SK-N-SH treated with all-trans-retinoic acid at 6 μM for 48 hours (cell line): ENCODE data around the gene ANKRD44.

Experiments
- BACH2 ChIP-seq: fragments of 250-450 bp; sonication (Bioruptor Pico); IDR thresholded peaks from 2 replicates; pipeline ENCODE4 v1.9.0; 2021; ENCODE audit warnings: mild to moderate bottlenecking, borderline replicate concordance
- GLIS3 ChIP-seq: fragments of 250-450 bp; sonication (Bioruptor Pico); IDR thresholded peaks from 2 replicates; pipeline ENCODE4 v1.5.0; 2020; ENCODE audit warnings: mild to moderate bottlenecking, moderate library complexity
- ISL1 ChIP-seq: fragments of 250-450 bp; sonication (Bioruptor Pico); IDR thresholded peaks from 2 replicates; pipeline ENCODE4 v2.1.2; 2022; ENCODE audit warnings: mild to moderate bottlenecking, moderate library complexity
- PPARA ChIP-seq: fragments of 250-450 bp; sonication (Bioruptor Pico); IDR thresholded peaks from 2 replicates; pipeline ENCODE4 v1.5.0; 2020; ENCODE audit warnings: mild to moderate bottlenecking, borderline replicate concordance
- RARB ChIP-seq: fragments of 250-450 bp; sonication (Bioruptor Pico); IDR thresholded peaks from 2 replicates; pipeline ENCODE4 v1.8.0; 2021; ENCODE audit warnings: mild to moderate bottlenecking, moderate library complexity
- TOX ChIP-seq: fragments of 250-450 bp; sonication (Bioruptor Pico); IDR thresholded peaks from 2 replicates; pipeline ENCODE4 v1.8.0; 2021; ENCODE audit warnings: mild to moderate bottlenecking, moderate library complexity, borderline replicate concordance
- TF ChIP-seq, protein P1 (sequence below): fragments of 250-450 bp; sonication (Bioruptor Pico); IDR thresholded peaks from 2 replicates; pipeline ENCODE4 v1.5.1; 2020; ENCODE audit warnings: low read depth, mild to moderate bottlenecking, moderate library complexity
- TF ChIP-seq, protein P2 (sequence below): fragments of 250-450 bp; sonication (Bioruptor Pico); IDR thresholded peaks from 2 replicates; pipeline ENCODE4 v1.5.0; 2020; ENCODE audit warnings: mild to moderate bottlenecking, moderate library complexity
- TF ChIP-seq, protein P3 (sequence below): fragments of 250-450 bp; sonication (Bioruptor Pico); IDR thresholded peaks from 2 replicates; pipeline ENCODE4 v1.8.0; 2020; ENCODE audit warnings: mild to moderate bottlenecking, moderate library complexity, borderline replicate concordance
- TF ChIP-seq, protein P4 (sequence below): fragments of 250-450 bp; sonication (Bioruptor Pico); IDR thresholded peaks from 2 replicates; pipeline ENCODE4 v1.8.0; 2021; ENCODE audit warnings: low read depth, mild to moderate bottlenecking, moderate library complexity, borderline replicate concordance

DNA sequence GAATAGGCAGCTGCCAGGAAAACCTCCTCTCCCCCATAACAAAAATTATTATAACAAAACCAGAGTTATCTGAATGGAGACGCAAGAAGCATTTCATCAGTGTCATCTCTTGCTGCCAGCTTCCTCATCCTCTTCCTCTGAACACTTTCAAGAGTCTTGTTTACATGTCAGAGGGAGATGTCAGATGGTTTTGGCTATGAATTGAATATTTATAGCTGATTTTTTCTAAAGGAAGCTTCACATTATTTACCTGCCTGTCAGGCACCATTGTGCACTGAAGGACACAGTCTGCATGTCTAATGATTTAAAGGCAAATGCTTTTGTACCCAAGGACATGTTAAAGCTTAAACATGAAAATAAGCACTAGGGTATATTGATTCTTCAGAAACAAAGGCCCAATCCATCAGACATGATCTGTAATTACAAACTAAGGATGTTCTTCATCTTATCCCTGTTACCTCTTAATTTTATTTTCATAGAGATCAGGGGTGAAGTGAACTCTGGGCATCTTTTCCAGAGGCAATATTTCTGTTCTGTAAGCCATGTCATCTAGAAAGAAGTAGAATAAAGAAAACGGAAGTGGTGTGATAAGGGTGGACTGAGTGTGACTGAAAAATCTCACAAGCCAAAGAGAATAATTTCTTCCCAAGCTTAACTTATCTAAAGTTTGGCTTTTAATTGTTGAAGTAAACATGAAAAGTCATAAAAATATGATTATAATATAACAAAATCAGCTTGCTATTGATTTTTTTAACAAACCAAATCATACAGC is 168.7 kb downstream of the ANKRD44 start:
- TF ChIP-seq, protein P1, sequence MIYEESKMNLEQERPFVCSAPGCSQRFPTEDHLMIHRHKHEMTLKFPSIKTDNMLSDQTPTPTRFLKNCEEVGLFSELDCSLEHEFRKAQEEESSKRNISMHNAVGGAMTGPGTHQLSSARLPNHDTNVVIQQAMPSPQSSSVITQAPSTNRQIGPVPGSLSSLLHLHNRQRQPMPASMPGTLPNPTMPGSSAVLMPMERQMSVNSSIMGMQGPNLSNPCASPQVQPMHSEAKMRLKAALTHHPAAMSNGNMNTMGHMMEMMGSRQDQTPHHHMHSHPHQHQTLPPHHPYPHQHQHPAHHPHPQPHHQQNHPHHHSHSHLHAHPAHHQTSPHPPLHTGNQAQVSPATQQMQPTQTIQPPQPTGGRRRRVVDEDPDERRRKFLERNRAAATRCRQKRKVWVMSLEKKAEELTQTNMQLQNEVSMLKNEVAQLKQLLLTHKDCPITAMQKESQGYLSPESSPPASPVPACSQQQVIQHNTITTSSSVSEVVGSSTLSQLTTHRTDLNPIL, result no peak
- TF ChIP-seq, protein P2, sequence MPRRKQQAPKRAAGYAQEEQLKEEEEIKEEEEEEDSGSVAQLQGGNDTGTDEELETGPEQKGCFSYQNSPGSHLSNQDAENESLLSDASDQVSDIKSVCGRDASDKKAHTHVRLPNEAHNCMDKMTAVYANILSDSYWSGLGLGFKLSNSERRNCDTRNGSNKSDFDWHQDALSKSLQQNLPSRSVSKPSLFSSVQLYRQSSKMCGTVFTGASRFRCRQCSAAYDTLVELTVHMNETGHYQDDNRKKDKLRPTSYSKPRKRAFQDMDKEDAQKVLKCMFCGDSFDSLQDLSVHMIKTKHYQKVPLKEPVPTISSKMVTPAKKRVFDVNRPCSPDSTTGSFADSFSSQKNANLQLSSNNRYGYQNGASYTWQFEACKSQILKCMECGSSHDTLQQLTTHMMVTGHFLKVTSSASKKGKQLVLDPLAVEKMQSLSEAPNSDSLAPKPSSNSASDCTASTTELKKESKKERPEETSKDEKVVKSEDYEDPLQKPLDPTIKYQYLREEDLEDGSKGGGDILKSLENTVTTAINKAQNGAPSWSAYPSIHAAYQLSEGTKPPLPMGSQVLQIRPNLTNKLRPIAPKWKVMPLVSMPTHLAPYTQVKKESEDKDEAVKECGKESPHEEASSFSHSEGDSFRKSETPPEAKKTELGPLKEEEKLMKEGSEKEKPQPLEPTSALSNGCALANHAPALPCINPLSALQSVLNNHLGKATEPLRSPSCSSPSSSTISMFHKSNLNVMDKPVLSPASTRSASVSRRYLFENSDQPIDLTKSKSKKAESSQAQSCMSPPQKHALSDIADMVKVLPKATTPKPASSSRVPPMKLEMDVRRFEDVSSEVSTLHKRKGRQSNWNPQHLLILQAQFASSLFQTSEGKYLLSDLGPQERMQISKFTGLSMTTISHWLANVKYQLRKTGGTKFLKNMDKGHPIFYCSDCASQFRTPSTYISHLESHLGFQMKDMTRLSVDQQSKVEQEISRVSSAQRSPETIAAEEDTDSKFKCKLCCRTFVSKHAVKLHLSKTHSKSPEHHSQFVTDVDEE (CRISPR knock-in tag), result no peak
- no peak for TF ChIP-seq BACH2 (CRISPR knock-in tag)
- TF ChIP-seq, protein P3, sequence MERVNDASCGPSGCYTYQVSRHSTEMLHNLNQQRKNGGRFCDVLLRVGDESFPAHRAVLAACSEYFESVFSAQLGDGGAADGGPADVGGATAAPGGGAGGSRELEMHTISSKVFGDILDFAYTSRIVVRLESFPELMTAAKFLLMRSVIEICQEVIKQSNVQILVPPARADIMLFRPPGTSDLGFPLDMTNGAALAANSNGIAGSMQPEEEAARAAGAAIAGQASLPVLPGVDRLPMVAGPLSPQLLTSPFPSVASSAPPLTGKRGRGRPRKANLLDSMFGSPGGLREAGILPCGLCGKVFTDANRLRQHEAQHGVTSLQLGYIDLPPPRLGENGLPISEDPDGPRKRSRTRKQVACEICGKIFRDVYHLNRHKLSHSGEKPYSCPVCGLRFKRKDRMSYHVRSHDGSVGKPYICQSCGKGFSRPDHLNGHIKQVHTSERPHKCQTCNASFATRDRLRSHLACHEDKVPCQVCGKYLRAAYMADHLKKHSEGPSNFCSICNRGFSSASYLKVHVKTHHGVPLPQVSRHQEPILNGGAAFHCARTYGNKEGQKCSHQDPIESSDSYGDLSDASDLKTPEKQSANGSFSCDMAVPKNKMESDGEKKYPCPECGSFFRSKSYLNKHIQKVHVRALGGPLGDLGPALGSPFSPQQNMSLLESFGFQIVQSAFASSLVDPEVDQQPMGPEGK (CRISPR knock-in tag), result no peak
- TF ChIP-seq, protein P4, sequence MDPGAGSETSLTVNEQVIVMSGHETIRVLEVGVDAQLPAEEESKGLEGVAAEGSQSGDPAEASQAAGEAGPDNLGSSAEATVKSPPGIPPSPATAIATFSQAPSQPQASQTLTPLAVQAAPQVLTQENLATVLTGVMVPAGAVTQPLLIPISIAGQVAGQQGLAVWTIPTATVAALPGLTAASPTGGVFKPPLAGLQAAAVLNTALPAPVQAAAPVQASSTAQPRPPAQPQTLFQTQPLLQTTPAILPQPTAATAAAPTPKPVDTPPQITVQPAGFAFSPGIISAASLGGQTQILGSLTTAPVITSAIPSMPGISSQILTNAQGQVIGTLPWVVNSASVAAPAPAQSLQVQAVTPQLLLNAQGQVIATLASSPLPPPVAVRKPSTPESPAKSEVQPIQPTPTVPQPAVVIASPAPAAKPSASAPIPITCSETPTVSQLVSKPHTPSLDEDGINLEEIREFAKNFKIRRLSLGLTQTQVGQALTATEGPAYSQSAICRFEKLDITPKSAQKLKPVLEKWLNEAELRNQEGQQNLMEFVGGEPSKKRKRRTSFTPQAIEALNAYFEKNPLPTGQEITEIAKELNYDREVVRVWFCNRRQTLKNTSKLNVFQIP, result no peak
- TF ChIP-seq ISL1 (CRISPR knock-in tag), result no peak
- no peak for TF ChIP-seq RARB (CRISPR knock-in tag)
- TF ChIP-seq TOX (CRISPR knock-in tag), result no peak
- TF ChIP-seq GLIS3, result no peak
- no peak for TF ChIP-seq PPARA
